K562 (cell line): ENCODE results near the gene DNAJC11. TPM values are rescaled to one million over a fixed set of nuclear protein-coding genes. Genes with fewer than 3 reads are reported as not detected.

Experiments
- ADNP ChIP-seq: fragments of 200-800 bp; sonication (Bioruptor generic); IDR thresholded peaks from 2 replicates; pipeline ENCODE4 v1.6.1; 2016; ENCODE audit warnings: missing genetic modification characterization, missing compliant biosample characterization
- BRCA1 ChIP-seq, 2 experiments: fragments of 450-650 bp in 1 of 2; sonication (generic) in 1 of 2; formaldehyde crosslinking in 1 of 2; IDR thresholded peaks; 2 replicates each; pipeline versions ENCODE4 v1.5.0 to v1.6.1; 2017 to 2020; ENCODE audit warnings: mild to moderate bottlenecking in 1 of 2, missing genetic modification reagents in 1 of 2
- BRF1 ChIP-seq: IDR thresholded peaks from 3 replicates; pipeline ENCODE4 v1.6.1; 2011; ENCODE audit warnings: borderline replicate concordance, mild to moderate bottlenecking; ENCODE audit not compliant: insufficient read length; ENCODE audit errors: extremely low read depth
- CTBP1 ChIP-seq: fragments of 450-650 bp; IDR thresholded peaks from 2 replicates; pipeline ENCODE4 v1.6.1; 2016; ENCODE audit warnings: borderline replicate concordance
- E2F3 ChIP-seq: fragments of 250-450 bp; sonication (Bioruptor Pico); IDR thresholded peaks from 2 replicates; pipeline ENCODE4 v1.4.0; 2020; ENCODE audit warnings: mild to moderate bottlenecking
- HDGF ChIP-seq: fragments of 450-650 bp; IDR thresholded peaks from 2 replicates; pipeline ENCODE4 v1.6.1; 2016
- MIER1 ChIP-seq: fragments of 450-650 bp; IDR thresholded peaks from 2 replicates; pipeline ENCODE4 v1.6.1; 2016; ENCODE audit warnings: antibody characterized with exemption, mild to moderate bottlenecking, low read depth
- MTA1 ChIP-seq: fragments of 450-650 bp; IDR thresholded peaks from 2 replicates; pipeline ENCODE4 v1.6.1; 2017; ENCODE audit warnings: borderline replicate concordance
- MTF1 ChIP-seq: fragments of 250-450 bp; sonication (Bioruptor Pico); IDR thresholded peaks from 2 replicates; pipeline ENCODE4 v1.9.0; 2021; ENCODE audit warnings: moderate library complexity, mild to moderate bottlenecking, inconsistent platforms, borderline replicate concordance
- MXI1 ChIP-seq: IDR thresholded peaks from 2 replicates; pipeline ENCODE4 v1.6.1; 2011; ENCODE audit warnings: low read depth, mild to moderate bottlenecking, improper control_type of control experiment, low read length
- NCOR1 ChIP-seq: fragments of 450-650 bp; IDR thresholded peaks from 2 replicates; pipeline ENCODE4 v1.6.1; 2016; ENCODE audit warnings: mild to moderate bottlenecking, moderate library complexity
- NR2F6 ChIP-seq: fragments of 450-650 bp; formaldehyde crosslinking; IDR thresholded peaks from 2 replicates; pipeline ENCODE4 v1.4.0; 2020; ENCODE audit warnings: mild to moderate bottlenecking
- PTBP1 ChIP-seq: fragments of 200-400 bp; formaldehyde crosslinking; IDR thresholded peaks from 2 replicates; pipeline ENCODE4 v1.6.1; 2017; ENCODE audit warnings: low read depth, low read length
- RBM15 ChIP-seq: fragments of 200-400 bp; formaldehyde crosslinking; IDR thresholded peaks from 2 replicates; pipeline ENCODE4 v1.6.1; 2018; ENCODE audit warnings: mild to moderate bottlenecking, low read length, moderate library complexity; ENCODE audit not compliant: insufficient read depth
- RFX7 ChIP-seq: fragments of 250-450 bp; sonication (Bioruptor Pico); IDR thresholded peaks from 2 replicates; pipeline ENCODE4 v1.5.1; 2021; ENCODE audit warnings: mild to moderate bottlenecking
- RUNX1 ChIP-seq: sonication (generic); IDR thresholded peaks from 2 replicates; pipeline ENCODE4 v1.6.1; 2016; ENCODE audit warnings: antibody characterized with exemption, low read depth
- SAFB ChIP-seq: fragments of 200-400 bp; formaldehyde crosslinking; IDR thresholded peaks from 2 replicates; pipeline ENCODE4 v1.6.1; 2017; ENCODE audit warnings: low read depth, low read length, borderline replicate concordance
- SMAD1 ChIP-seq: fragments of 150-350 bp; IDR thresholded peaks from 2 replicates; pipeline ENCODE4 v1.6.1; 2014; ENCODE audit warnings: low read length, low read depth; ENCODE audit not compliant: partially characterized antibody
- SOX6 ChIP-seq: fragments of 450-650 bp; IDR thresholded peaks from 2 replicates; pipeline ENCODE4 v1.6.1; 2014; ENCODE audit warnings: mild to moderate bottlenecking
- TBP ChIP-seq: optimal IDR thresholded peaks from 2 replicates; pipeline ENCODE3; 2011; ENCODE audit warnings: low read depth, low read length, improper control_type of control experiment
- ZBTB9 ChIP-seq: fragments of 450-650 bp; formaldehyde crosslinking; IDR thresholded peaks from 2 replicates; pipeline ENCODE4 v1.4.0; 2020; ENCODE audit warnings: mild to moderate bottlenecking, moderate library complexity
- ZEB2 ChIP-seq: fragments of 450-650 bp; IDR thresholded peaks from 2 replicates; pipeline ENCODE4 v1.6.1; 2016
- ZNF395 ChIP-seq: fragments of 200-800 bp; sonication (Bioruptor generic); IDR thresholded peaks from 2 replicates; pipeline ENCODE4 v1.6.1; 2017; ENCODE audit warnings: missing genetic modification characterization, missing compliant biosample characterization
- polyA plus RNA-seq, 8 experiments: library from polyadenylated mRNA; depleted of rRNA in 4 of 8; stranded (reverse) in 5 of 8; unstranded in 3 of 8; fragments of >200 nt; fragmentation: Nextera tagmentation in 2 of 8; fragmentation: Illumina TruSeq in 1 of 8; extraction: Ambion mirVana in 2 of 8; extraction: Trizol in 1 of 8; gene quantifications; 2 replicates each; pipeline versions ENCODE4 v1.2.1 to v1.2.3, GENCODE V29; 2011 to 2014; ENCODE audit warnings: inconsistent platforms in 1 of 8, missing spikeins in 1 of 8
- total RNA-seq, 7 experiments: library from RNA; depleted of rRNA in 6 of 7; stranded (reverse); fragments of >200 nt in 6 of 7; fragmentation: Illumina TruSeq in 2 of 7; extraction: Trizol in 2 of 7; gene quantifications; 2 replicates each; pipeline versions ENCODE4 v1.2.1 to v1.2.3, GENCODE V29; 2011 to 2021; ENCODE audit warnings: low replicate concordance in 1 of 7
- TF ChIP-seq, protein P1 (sequence below), 2 experiments: fragments of 450-650 bp in 1 of 2; IDR thresholded peaks; 2 replicates each; pipeline ENCODE4 v1.6.1; 2011 to 2017; ENCODE audit warnings: low read depth in 2 of 2, antibody characterized with exemption in 1 of 2, borderline replicate concordance in 1 of 2, low read length in 1 of 2, mild to moderate bottlenecking in 1 of 2, mixed read lengths in 1 of 2; ENCODE audit not compliant: control insufficient read depth in 1 of 2

Gene DNAJC11
- total and polyA plus RNA-seq, 9 of the 15 experiments (the other 6 are each of a cell fraction or from before 2014, with no cell fraction given): 14.1 to 123 (median 76.6) TPM

- peak; percentile 39; the same call in 1 of the 2 replicates for TF ChIP-seq ZNF395 (CRISPR knock-in tag)
- TF ChIP-seq NCOR1: no peak
- peak; percentile 54; the same call in 1 of the 2 replicates for TF ChIP-seq SOX6
- peak; percentile 81 for TF ChIP-seq MTA1
- TF ChIP-seq RFX7 (CRISPR knock-in tag): no peak
- TF ChIP-seq ZBTB9 (CRISPR knock-in tag): no peak
- TF ChIP-seq ADNP (tag): no peak
- TF ChIP-seq HDGF: no peak
- no peak for TF ChIP-seq PTBP1
- 0 out of 2 replicates have a peak, but pooled peaks have one; percentile 11 for TF ChIP-seq NR2F6
- TF ChIP-seq MIER1: no peak
- TF ChIP-seq ZEB2: peak; percentile 39; the same call in 1 of the 2 replicates
- TF ChIP-seq, protein P1, sequence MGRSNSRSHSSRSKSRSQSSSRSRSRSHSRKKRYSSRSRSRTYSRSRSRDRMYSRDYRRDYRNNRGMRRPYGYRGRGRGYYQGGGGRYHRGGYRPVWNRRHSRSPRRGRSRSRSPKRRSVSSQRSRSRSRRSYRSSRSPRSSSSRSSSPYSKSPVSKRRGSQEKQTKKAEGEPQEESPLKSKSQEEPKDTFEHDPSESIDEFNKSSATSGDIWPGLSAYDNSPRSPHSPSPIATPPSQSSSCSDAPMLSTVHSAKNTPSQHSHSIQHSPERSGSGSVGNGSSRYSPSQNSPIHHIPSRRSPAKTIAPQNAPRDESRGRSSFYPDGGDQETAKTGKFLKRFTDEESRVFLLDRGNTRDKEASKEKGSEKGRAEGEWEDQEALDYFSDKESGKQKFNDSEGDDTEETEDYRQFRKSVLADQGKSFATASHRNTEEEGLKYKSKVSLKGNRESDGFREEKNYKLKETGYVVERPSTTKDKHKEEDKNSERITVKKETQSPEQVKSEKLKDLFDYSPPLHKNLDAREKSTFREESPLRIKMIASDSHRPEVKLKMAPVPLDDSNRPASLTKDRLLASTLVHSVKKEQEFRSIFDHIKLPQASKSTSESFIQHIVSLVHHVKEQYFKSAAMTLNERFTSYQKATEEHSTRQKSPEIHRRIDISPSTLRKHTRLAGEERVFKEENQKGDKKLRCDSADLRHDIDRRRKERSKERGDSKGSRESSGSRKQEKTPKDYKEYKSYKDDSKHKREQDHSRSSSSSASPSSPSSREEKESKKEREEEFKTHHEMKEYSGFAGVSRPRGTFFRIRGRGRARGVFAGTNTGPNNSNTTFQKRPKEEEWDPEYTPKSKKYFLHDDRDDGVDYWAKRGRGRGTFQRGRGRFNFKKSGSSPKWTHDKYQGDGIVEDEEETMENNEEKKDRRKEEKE (IDR thresholded peaks at IDR 0.05; ENCODE audit: borderline replicate concordance in 1 of 2, control insufficient read depth in 1 of 2, low read depth in 2 of 2, low read length in 1 of 2): 0 out of 4 replicates have a peak, but pooled peaks of 1 of the 2 experiments have one; percentile 43
- TF ChIP-seq TBP: peak; percentile 71
- no peak for TF ChIP-seq E2F3 (CRISPR knock-in tag)
- 0 out of 2 replicates have a peak, but pooled peaks have one; percentile 38 for TF ChIP-seq CTBP1
- no peak for TF ChIP-seq RBM15
- peak; percentile 61 for TF ChIP-seq SMAD1
- no peak for TF ChIP-seq BRCA1 (IDR thresholded peaks at IDR 0.05)
- no peak for TF ChIP-seq BRCA1 (CRISPR knock-in tag; IDR thresholded peaks at IDR 0.05)
- no peak for TF ChIP-seq BRF1
- no peak for TF ChIP-seq RUNX1
- peak; percentile 94 for TF ChIP-seq MXI1
- TF ChIP-seq SAFB: no peak
- no peak for TF ChIP-seq MTF1
Observed at GRCh38 chr1:6601049-6601922, 100.3 kb downstream of the DNAJC11 start (continued).
